ENCODE data around the gene FRS2.
"Not testable (repeated sequence)": the region's sequence is repeated elsewhere in the genome, so short reads cannot be mapped to it uniquely, and the experiment has no call there.

FRS2 gene, protein sequence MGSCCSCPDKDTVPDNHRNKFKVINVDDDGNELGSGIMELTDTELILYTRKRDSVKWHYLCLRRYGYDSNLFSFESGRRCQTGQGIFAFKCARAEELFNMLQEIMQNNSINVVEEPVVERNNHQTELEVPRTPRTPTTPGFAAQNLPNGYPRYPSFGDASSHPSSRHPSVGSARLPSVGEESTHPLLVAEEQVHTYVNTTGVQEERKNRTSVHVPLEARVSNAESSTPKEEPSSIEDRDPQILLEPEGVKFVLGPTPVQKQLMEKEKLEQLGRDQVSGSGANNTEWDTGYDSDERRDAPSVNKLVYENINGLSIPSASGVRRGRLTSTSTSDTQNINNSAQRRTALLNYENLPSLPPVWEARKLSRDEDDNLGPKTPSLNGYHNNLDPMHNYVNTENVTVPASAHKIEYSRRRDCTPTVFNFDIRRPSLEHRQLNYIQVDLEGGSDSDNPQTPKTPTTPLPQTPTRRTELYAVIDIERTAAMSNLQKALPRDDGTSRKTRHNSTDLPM

DNA sequence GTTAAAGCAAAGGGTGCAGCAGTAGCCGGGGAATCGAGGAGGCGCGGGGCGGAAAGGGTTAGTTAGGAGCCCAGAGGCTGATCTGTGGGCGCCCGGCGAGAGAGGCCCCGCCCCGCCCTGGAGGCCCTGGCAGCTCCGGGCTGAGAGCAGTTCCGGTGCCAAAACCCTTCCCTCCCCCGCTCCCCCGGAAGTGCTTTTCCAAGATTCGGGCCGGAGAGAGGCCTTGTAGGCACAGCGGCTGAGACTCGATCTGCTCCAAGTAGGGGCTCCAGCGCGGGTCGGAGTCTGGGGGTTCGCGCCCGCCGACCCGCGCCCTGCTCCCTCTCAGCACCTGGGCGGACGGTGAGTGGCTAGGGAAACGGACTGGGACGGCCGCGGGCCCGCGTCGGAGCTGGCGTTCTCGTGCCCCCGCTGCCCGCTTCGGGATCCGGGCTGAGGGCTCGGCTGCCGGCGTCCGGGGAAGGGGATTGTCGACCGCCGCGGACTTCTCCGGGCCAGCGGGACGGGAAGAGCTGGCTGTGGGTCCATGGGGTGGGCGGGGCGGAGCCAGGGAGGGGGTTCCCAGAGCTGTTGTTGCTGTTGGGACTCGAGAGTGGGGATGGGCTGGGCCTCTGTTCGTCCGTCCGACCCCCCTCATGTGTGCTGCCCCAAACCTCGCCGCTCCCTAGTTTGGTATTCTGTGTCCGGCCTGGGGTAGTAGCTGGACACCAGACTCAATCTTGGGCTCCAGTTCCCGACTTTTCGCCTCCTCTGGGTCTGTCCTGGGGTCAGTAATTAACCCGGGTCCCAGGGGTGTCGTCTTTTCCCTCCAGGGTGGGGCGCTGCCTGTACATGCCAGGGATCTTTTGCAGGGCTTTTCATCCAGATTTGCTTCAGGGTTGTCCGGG is at the start of gene FRS2:
Gene FRS2 (plus strand): TSS at position 200 of the 887 bp plus-strand sequence. CDS start 98,643 bp downstream, outside the sequence.
- in situ Hi-C loops (cut with HindIII; ENCODE audit: low sequenced_read_pairs), result no loop called here

DNA sequence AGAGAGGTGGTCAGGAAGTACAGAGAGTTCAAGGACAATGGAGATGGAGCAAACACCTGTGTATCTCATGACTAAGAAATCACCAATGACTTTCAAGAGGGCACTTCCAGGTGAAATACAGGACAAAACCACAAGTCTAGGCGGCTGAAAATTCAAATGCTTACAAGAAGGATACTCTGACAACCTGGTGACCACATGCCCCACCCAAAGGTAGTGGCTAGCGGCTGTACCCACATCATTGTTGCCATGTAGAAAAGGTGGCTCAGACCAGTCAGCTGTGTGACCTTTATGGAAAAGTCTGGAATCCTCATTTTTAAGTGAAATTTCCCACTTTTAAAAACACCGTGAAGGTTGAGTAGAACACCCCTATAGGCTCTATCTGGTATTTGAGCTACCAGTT is 48.6 kb upstream of the FRS2 start:
- in situ Hi-C loops (cut with HindIII; ENCODE audit: low sequenced_read_pairs), result no loop called here

DNA sequence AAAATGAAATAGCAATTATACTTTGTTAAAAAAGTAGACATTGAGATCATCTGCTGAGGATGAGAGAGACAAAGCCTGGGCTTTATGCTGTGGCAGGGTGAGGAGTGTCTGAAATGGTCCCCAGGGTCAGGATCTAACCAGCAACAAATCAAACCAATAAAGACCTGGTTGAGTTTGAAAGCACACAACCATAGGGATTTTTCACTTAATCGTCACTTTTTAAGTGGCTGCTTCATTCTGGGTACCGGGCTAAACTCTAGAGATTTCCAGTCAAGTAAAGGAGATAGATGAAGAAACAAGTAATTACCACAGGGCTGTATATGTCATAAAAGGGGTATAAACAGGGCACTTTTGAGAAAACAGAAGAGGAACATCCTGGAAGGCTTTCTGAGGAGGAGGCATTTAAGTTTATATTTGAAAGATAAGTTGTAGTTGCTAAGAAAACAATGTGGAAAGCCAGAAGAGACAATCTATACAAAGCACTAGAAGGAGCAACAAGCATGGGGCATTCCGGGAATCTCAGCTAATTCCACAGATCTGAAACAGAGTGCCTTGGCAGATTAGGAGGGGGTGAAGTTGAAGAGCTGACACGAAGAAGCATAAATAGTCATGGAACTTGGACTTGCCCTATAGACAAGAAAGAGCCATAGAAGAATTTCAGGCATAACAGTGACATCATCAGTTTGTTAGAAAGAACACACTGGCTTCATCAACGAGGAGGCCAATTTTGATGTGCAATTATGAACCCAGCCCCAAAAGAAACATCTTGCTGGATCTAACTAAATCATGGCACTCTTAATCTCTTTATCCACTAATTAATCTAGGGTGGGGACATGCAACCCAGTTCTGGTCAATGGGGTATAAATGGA is 46.9 kb upstream of the FRS2 start:
- in situ Hi-C loops (cut with HindIII; ENCODE audit: low sequenced_read_pairs), result no loop called here

DNA sequence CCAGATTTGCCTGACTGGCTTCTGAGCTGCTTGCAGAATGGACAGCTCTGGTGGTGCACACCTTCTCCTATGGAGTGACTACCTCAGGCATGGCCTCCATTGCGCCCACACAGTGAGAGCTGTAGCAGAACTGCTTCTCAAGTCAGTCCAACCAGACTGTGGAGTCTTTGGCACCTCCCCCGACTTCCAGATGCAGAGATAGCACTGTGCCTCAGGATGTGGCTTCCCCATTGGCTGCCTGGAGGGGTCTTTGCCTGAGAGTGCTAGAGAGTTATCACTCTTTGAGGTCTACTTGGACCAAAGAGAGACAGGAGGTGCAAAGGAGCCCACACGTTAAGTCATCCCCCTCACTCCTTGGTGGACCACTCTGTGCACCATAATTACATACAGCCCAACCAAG is 44.8 kb upstream of the FRS2 start:
- in situ Hi-C loops (cut with HindIII; ENCODE audit: low sequenced_read_pairs), result no loop called here

DNA sequence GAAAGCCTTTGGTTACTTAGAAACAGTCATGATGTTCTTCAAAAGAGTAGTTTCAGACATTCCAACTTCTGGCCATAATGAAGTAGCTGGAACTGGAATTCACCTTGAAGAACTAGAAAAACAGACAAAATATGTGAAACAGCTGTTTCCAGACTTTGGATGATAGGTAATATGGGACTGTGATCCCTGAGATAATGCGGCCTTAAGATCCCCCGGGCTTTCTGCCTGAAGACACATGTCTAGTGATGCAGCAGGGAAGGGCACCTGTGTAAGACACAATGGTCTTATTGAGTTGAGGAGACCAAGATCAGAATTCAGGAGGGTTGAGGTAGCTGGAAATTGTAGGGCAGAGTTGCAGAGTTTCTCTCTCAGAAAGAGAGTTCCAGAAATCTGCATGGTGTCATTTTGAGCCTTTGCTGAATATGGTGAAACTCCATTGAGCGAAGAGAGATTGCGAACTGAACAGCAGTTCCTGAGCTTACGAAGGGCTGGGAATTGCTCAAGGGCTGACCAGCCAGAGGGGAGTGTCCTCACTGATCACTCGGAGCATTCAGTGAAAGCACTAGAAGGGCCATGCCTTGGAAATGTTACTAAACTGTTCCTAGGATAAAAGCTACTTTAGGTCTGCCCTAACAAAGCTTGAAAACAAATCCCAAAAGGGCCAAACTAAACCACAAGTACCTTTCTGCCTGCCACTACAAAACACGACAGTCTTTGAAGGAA is 41.7 kb upstream of the FRS2 start:
- in situ Hi-C loops (cut with HindIII; ENCODE audit: low sequenced_read_pairs), result no loop called here

DNA sequence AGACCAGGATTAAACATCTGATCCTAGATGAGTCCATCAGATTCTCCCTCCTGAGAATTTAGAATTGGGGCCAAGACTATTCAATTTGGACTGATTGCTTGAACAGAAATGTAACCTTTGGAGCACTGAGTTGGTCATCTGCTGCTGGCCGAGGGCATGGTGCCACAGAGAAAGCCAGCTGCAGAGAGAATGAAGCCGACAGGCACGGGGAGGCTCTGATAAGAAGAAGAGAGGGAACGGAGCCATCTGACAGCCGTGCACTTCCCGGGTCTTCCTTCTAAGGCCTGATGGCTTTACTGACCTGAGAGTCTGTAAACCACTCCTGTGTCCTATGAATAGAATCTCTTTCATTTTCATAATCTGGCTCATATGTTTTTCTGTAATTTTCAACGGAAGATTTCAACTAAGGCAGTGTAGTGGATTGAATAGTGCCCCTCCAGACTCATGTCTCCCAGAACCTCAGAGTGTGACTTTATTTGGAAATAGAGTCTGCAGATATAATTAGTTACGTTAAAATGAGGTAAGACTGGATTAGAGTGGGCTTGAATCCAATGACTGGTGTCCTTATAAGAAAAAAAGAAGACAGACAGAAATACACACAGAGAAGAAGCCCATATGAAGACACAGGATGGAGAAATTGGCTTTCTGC is 39.1 kb upstream of the FRS2 start:
- in situ Hi-C loops (cut with HindIII; ENCODE audit: low sequenced_read_pairs), result no loop called here

DNA sequence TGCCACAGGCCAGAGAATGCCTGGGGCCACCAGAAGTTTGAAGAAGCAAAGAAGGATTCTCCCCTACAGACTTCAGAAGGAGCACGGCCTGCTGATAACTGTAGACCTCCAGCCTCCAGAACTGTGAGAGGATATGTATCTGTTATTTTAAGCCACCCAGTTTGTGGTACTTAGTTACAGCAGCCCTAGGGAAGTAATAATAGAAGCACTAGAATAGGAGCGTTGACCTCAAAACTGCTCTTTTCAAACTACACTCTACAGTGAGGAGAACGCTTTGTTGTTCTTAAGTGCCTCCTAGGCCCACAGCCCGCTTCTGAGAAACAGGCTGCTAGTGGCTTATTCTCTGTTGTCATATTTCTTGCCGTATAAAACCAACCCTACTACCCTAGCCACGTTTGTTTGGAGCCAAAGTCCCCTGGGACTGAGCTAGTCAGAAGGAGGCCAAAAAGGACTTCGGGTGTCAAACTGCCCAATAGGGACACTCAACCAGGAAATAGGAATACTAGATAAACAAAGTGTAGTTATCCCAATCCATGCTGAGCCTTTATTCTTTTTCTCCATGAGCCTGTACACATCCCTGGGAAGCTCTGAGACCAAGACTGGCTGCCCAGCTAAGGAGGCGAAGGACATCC is 38.5 kb upstream of the FRS2 start:
- in situ Hi-C loops (cut with HindIII; ENCODE audit: low sequenced_read_pairs), result no loop called here

DNA sequence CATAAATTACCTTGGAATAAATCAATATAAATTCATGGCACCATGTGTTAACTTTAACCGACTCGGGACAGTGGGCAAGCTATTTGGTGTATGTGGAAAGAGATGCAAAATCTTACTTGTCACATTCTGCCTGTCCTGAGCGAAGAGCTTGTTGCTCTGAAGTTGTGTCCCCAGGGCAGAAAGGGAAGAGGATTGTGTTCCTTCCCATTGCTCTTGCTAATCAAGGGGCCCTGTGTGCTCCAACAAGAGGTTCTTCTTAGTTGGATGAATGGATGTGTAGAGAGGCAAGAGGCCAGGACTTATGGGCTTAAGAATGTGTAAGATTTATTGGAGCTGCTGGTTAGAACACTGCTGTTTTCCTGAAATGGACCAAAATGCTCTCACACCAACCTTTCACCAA is 36.5 kb upstream of the FRS2 start:
- in situ Hi-C loops (cut with HindIII; ENCODE audit: low sequenced_read_pairs), result no loop called here

DNA sequence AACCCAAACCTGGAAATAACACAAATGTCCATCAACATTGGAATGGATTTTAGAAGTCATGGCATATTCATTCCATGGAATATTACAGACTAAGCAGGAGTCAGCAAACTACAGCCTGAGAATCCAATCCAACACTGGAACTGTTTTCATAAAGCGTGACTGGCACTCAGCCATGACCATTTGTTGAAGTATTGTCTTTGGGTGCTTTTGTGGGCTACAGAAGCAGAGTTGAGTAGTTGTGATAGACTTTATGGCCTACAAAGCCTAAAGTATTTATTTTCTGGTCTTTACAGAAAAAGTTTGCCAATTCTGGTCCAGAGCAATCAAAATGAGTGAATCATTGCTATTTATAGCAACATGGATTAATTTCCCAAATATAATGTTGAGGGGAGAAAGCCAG is 34.5 kb upstream of the FRS2 start:
- in situ Hi-C loops (cut with HindIII; ENCODE audit: low sequenced_read_pairs), result no loop called here

DNA sequence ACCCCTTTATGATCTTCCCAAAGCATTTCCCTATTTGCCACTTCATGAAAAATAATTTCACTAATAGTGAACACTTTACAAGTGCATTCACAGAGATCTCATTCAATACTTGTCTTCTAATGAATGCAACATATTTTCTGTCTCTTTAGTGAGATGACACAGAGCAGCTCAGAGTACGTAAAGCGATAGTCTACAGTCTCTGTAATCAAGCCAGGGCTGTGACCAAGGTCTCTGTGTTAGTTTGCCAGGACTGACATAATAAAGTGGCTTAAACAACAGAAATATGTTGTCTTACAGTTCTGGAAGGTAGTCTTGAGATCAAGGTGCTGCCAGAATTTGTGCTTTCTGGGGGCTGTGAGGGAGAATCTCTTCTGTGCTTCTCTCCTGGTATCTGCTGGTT is 33.1 kb upstream of the FRS2 start:
- in situ Hi-C loops (cut with HindIII; ENCODE audit: low sequenced_read_pairs), result no loop called here

DNA sequence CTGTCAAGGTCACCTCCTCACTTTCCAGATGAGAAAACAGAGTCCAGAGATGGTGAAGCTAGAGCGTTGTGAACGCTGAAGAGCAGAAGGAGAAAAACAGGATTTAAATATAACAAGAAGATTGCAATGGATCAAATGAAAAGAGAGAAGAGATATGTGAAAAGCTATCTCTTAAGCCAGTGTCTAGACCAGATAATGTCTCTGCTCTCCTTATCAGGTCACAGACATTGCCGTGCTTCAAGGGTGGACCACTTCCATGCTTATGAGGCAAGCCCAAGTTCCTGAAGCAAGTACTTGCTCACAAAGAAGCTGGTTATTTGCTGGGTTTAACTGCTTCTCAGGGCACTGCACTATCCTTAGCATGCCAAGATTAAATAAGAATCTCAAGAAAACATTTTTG is 31.6 kb upstream of the FRS2 start:
- in situ Hi-C loops (cut with HindIII; ENCODE audit: low sequenced_read_pairs), result no loop called here

DNA sequence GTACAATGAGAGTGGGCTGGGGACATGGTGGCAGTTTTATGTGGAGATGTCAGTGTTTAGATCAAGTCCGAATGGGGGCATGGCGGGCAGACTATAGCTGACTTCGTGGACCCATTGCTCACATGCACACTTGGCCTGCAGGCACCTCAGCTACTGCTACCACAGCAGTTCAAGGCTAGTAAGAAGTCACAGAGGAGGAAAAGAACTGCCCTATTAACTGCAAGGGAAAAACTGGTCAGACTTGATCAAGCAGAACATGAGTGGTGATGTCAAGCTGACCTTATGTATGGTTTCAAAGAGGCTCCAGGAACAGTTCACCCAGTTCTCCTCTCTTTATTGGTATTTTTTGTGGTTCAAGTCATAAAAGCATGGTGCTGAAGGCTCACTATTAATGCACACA is 30.2 kb upstream of the FRS2 start:
- in situ Hi-C loops (cut with HindIII; ENCODE audit: low sequenced_read_pairs), result no loop called here

DNA sequence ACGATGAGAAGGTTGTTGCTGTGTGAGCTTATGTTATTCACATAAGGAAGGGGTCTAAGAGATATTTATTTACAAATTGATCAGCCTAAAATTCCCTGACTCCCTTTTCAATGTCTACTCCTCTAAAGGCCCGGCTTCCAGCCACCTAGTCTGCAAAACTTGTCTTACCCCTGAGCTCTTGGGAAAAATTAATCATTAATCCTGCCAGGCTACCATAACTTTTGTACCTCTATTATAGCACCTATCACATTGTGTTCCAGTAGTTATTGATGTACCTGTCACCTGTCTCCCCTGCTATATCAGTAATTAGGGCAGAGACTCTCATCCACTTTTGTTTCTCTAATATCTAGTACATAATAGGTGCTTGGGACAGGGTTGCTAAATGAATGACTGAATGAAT is 29.3 kb upstream of the FRS2 start:
- in situ Hi-C loops (cut with HindIII; ENCODE audit: low sequenced_read_pairs), result no loop called here

DNA sequence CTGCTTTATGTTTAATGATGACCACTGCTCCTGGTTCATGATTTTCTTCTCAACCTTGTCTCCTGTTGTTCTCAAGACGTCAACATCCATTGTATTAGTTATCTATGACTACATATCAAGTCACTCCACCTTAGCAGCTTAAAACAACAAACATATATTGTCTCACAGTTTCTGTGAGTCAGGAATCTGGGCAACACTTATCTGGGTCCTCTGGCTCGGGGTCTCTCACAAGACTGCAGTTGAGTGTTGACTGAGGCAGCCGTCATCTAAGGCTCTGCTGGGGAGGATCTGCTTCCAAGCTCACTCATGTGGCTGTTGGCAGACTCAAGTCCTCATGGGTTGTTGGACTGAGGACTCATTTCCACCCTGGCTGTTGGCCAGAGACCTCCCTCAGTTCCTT is 27.3 kb upstream of the FRS2 start:
- in situ Hi-C loops (cut with HindIII; ENCODE audit: low sequenced_read_pairs), result no loop called here

DNA sequence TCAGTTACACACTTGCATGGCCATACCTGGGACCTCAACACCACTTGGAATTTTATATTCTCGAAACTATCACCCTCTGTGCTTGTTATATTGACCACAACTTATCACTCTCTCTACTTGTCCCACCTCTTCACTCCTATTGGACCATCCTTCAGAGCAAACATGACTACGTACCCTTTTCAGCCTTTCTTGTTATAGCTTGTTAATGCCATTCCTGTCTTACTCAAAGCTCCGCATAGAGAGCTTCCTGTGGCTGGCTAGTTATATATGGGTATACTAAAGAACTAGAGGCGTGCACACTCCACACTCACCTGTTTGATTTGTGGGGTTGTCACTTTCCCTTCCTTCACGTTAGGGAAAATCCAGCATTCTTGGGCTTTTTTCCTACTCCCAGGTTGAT is 26.3 kb upstream of the FRS2 start:
- in situ Hi-C loops (cut with HindIII; ENCODE audit: low sequenced_read_pairs), result no loop called here

DNA sequence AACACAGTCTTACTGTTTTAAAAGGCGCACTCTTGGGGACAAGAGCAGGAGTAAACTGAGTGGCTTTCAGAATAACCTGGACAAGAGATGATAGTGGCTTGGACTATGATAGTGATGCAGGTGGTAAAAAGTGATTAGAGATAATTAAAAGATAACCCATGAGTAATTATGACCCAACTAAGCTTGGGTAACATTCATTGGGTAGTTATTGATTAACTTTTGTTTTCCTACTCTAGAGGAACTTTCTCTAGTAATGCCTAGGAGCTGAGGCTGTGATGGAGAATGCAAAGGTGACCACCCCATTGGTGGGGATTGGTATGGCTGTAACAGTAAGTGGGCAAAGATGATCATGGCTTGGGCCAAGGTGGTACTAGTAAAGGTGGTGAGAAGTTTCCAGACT is 22.3 kb upstream of the FRS2 start:
- in situ Hi-C loops (cut with HindIII; ENCODE audit: low sequenced_read_pairs), result no loop called here

DNA sequence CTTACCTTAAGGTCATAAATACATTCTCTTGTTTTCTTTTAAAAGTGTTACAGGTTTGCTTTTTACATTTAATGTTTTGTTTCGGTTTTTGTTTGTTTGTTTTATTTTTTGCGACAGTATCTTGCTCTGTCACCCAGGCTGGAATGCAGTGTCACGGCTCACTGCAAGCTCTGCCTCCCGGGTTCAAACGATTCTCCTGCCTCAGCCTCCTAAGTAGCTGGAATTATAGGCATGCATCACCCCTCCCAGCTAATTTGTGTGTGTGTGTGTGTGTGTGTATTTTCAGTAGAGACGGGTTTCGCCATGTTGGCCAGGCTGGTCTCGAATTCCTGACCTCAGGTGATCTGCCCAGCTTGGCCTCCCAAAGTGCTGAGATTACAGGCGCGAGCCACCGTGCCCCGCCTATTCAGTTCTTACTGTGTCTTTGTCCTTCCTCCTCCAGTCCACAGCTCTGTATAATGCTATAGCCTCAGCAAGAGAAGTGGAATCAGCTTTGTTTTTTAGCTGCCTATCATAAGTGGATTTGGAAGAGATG is 17.5 kb upstream of the FRS2 start:
- in situ Hi-C loops (cut with HindIII; ENCODE audit: low sequenced_read_pairs), result not testable (repeated sequence)

DNA sequence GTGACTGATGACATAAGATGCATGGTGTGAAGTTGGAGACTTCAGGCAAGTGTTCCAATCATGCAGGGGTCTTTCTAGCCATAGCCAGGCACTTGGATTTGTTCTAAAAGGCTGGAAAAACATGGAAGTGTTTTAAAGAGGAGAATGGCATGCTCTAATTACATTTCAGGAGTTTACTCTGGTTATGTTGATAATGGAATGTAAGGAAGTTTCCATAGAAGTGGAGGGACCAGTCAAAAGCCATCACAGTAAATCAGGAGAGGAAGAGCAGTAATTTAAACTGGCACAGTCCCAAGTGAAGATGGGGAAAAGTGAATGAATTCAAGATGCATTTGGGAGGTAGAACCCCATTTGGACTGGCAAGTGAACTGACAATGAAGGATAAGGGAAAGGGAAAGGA is 13.9 kb upstream of the FRS2 start:
- in situ Hi-C loops (cut with HindIII; ENCODE audit: low sequenced_read_pairs), result no loop called here

DNA sequence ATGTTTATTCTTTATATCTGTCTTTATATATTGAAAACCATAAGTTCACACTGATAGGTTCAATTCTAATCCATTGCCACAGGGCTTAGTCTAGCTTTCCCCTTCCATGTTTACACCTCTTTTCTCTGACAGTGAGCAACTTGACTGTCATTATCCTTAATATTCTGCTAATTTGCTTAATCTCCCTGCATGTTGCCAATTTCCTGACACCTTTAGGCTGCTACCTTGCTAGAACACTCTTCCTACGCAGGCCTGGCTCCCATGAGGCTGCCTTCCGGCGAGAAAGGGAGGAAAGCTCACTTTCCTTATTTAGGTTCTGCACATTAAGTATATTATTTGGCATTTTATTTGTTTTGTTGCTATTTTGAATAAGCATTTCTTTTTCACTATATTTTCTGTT is 12.8 kb upstream of the FRS2 start:
- in situ Hi-C loops (cut with HindIII; ENCODE audit: low sequenced_read_pairs), result no loop called here

All from endothelial cell of hepatic sinusoid (primary cell).